GM18505 (cell line): ENCODE measurements around the gene TULP4.

Experiments used
- ATAC-seq: cut with Tn5 transposase; IDR thresholded peaks from one replicate; pipeline ENCODE4 v1.9.1; 2021; ENCODE audit not compliant: unreplicated experiment
- POLR2A ChIP-seq: IDR thresholded peaks from 4 replicates; pipeline ENCODE4 v1.6.1; 2011; ENCODE audit warnings: borderline replicate concordance; ENCODE audit not compliant: insufficient read depth, insufficient read length; ENCODE audit errors: extremely low read depth

The TULP4 gene

DNA sequence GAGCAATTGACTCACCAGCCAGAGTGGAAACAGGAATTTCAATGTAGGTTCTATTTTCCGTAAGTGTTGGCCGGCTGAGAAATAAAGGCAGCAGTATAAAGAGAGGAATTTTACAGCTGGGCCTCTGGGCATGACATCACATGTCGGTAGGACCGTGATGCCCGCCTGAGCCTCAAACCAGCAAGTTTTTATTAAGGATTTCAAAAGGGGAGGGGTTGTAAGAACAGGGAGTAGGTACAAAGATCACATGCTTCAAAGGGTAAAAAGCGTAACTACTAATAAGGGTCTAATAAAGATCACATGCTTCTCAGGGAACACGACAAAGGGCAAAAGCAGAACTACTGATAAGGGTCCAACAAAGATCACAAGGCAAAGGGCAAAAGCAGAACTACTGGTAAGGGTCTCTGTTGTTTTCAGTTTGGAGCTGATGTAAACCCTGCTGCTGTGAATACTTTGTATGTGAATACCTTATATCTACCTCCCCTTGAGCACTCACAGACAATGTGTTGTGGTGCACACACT is 9.0 kb upstream of the TULP4 start:
- no peak for TF ChIP-seq POLR2A
- no peak for ATAC-seq

GRCh38 chr6:158304254-158304653 is 8.0 kb upstream of the TULP4 start:
- TF ChIP-seq POLR2A = no peak
- ATAC-seq = no peak

DNA sequence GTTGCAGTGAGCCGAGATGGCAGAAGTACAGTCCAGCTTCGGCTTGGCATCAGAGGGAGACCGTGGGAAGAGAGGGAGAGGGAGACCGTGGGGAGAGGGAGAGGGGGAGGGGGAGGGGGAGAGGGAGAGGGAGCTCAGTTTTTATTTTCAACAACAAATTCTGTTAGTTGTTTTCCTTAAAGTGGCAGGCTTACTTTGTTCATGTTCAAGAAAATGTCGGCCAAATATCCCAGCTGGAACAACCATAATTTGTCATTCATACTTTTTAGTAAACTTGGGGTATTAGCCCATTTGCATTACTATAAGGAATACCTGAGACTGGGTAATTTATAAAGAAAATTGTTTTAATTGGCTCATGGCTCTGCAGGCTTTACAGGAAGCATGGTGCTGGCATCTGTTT is 2.5 kb upstream of the TULP4 start:
- no peak for TF ChIP-seq POLR2A
- no peak for ATAC-seq

DNA sequence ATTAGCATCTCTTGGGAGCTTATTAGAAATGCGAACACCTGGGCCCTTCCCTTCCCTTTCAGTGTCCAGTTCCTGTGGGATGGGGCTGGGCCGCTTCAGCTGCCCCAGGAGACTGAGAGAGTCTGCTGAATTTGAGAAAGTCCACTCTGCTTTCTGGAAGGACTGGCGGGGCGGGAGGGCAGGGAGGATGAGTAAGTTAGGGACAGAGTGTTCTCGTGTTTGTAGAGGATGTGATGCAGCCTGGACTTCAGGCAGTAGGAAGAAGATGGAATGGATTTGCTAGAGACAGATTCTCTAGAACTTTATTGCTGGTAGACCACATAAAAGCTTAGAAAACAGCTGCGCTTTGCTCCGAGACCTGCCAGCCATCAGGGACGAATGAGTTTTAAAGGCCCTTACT is 1.1 kb upstream of the TULP4 start:
- TF ChIP-seq POLR2A = no peak
- ATAC-seq = no peak

DNA sequence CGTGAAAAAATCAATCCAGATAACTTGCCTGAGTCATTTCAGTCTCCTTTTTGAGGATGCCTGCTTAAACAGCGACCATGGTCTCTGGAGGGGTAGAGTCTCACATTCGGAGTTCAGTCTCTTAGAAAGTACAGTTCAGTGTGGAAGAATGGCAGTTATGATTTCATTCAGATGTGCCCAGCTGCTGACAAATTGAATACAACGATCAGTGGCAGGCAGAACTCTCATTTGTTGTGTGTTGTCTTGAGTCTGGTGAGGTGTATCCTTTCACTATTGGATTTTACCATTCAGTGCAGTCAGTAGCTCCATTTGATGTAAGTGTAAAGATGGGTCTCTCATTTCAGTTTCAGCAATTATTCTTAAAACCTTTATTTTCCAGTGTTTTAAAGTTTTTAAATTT is 639 bp upstream of the TULP4 start:
- no peak for TF ChIP-seq POLR2A

DNA sequence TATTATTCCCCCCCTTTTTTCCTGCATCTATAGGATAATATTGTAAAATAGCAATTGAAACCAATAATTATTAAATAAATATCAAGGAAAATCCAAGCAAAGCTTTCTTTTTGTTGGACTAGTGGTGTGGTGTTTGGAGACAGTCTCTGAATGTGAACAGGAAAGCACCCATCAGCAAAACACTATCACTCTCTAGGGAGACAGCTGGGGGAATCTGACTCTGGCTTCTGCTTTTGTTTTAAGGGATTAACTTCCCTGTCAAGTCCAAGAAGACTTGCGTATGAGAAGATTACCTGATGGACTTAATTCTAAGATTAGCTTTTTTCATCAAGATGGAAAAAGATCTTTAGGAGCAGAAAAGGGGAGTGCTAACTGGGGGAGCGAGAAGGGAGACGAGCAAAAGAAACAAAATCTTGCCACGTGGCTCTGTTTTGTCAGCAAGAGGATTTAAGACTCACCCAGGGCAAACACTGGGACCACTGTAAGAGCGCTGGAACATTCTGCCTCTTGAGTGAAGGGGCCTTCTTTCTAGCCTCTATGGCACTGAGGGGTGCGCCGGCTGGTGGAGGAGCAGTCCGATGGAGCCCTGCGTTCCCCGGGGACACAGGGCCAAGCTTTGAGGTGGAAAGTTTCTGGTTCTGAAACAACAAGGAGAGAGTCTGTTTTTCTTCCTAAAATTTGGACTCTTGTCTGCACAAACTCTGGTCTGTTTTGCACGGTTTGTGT is 570 bp downstream of the TULP4 start:
- ATAC-seq = no peak
- TF ChIP-seq POLR2A = no peak

More for the DNA sequence above, 639 bp upstream of the TULP4 start:
- ATAC-seq = no peak

GRCh38 chr6:158313989-158314388 is 1.7 kb downstream of the TULP4 start:
- ATAC-seq = no peak
- no peak for TF ChIP-seq POLR2A

DNA sequence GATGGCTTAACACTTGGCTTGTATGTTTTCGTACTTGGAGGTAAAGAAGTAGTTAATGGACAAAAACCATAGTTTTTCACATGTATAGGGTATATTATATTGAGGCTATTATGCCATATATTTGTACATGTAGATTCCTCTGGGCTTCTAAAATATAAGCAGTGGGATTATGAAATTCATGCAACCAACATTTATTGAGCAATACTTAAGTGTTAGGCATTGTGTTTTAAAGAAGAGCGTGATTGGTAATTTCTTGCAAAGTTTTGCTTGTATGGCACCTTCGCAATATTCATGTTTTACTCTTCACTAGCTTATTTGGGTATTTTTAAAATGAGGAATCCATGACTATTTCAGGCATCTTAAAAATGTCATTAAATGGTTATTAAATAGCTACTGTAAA is 2.5 kb downstream of the TULP4 start:
- ATAC-seq = no peak
- TF ChIP-seq POLR2A = no peak

- TF ChIP-seq POLR2A = no peak
These were observed 3.8 kb downstream of the TULP4 start for GRCh38 chr6:158316022-158316421.

DNA sequence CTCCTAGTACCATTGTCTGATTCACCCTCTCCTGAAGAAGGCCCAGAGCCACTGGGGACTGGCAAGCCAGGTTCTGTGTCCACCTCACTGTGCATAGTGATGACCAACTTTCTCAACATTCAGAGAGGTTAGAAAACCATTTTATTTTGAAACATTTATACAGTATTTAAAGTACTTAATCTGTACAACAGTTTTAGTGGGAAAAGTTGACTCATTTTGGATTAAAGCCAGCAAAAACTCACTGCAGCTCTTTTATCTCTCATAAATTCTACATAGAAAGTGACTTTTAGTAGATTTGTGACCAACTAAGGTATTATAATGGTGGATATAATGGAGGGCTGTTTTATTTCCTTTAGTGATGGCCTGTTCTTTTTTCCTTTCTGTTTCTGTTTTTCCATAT is 9.7 kb downstream of the TULP4 start:
- ATAC-seq = no peak
- TF ChIP-seq POLR2A = no peak

More at GRCh38 chr6:158316022-158316421, 3.8 kb downstream of the TULP4 start:
- ATAC-seq = no peak

- no peak for ATAC-seq
- no peak for TF ChIP-seq POLR2A
These were observed 10.1 kb downstream of the TULP4 start for GRCh38 chr6:158322400-158322723.

- peak; percentile 66 for ATAC-seq
- TF ChIP-seq POLR2A = no peak
These were observed 10.7 kb downstream of the TULP4 start for GRCh38 chr6:158322724-158323560.

DNA sequence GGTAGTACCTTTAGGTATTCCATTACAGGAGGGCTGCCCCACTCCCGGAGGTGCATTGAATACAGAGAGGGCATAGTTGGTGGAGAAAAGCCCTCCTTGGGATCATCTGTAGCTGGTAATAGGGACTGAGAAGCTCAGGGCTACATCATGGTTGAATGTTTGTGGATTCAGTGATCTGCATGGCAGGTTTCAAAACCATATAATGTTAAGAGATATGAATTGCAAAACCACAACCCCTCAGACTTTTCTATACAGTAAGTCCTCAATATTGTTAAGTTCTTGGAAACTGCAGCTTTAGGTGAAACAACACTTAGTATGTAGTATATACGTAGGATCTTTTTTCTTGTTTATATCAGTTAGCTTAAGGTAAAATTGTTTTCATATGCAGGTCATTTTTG is 11.3 kb downstream of the TULP4 start:
- no peak for TF ChIP-seq POLR2A
- peak; percentile 41 for ATAC-seq

DNA sequence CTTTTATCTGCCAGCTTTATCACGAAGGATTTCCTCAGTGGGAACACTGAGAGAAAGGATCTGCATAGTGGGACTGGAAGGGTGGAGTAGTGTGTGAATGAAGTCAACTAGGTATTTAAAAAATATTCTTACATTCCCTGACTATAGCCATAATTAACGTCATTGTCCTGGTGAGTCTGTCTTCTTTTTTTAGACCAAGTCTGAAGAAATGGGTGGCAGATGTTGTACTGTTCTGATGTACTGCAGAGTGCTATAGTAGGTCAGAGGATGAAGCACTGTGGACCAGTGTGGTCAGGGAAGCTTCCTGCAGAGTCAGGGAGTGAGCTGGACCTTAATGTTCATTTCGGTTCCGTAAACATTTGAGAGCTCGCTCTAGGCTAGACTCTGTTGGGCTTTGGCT is 11.9 kb downstream of the TULP4 start:
- ATAC-seq = no peak
- no peak for TF ChIP-seq POLR2A
